A673 (cell line): ENCODE data around the gene TSHZ2. TPM values are rescaled to one million over a fixed set of nuclear protein-coding genes. Genes with fewer than 3 reads are reported as not detected.

Experiments used
- BruUV-seq: library from RNA; stranded (reverse); fragments of 400-500 nt; replicated peaks from 2 replicates; lab custom pipeline; 2021; lab: Mats Ljungman, UMichigan
- CTCF ChIA-PET: fragments of 300-600 bp; sonication (Branson Sonifier 250); formaldehyde crosslinking; loops from one replicate; lab custom pipeline; 2022; ENCODE audit warnings: antibody characterized with exemption; lab: Charles Lee
- POLR2A ChIA-PET: fragments of 300-600 bp; sonication (Branson Sonifier 250); formaldehyde crosslinking; loops from one replicate; lab custom pipeline; 2022; ENCODE audit warnings: antibody characterized with exemption; ENCODE audit not compliant: low non-redundant PET; lab: Charles Lee
- DNase-seq: peaks from one replicate; pipeline ENCODE4 v3.0.0-alpha.2; 2015; ENCODE audit warnings: low spot score
- H3K27ac ChIP-seq: fragments of 200-600 bp; sonication (generic); 2 replicates; pipeline ENCODE4 v1.5.1; 2016; ENCODE audit warnings: mixed run types, low read depth, mild to moderate bottlenecking, mixed read lengths, antibody characterized with exemption, low read length; ENCODE audit not compliant: poor library complexity, severe bottlenecking
- H3K27me3 ChIP-seq: fragments of 200-600 bp; sonication (generic); replicated peaks from 2 replicates; pipeline ENCODE4 v1.6.1; 2017; ENCODE audit warnings: mixed run types, low read depth, mild to moderate bottlenecking, mixed read lengths, antibody characterized with exemption, low read length; ENCODE audit not compliant: insufficient read depth, poor library complexity
- H3K36me3 ChIP-seq: fragments of 200-600 bp; sonication (generic); 2 replicates; pipeline ENCODE4 v1.6.1; 2016; ENCODE audit warnings: mixed run types, mild to moderate bottlenecking, mixed read lengths, antibody characterized with exemption, low read length; ENCODE audit not compliant: insufficient read depth, poor library complexity, severe bottlenecking
- H3K4me1 ChIP-seq: fragments of 200-600 bp; sonication (generic); 2 replicates; pipeline ENCODE4 v1.6.1; 2017; ENCODE audit warnings: mixed run types, mild to moderate bottlenecking, mixed read lengths, antibody characterized with exemption, low read length; ENCODE audit not compliant: insufficient read depth, poor library complexity, severe bottlenecking
- H3K4me3 ChIP-seq: fragments of 200-600 bp; sonication (generic); 2 replicates; pipeline ENCODE4 v1.5.1; 2016; ENCODE audit warnings: low read depth, mixed run types, mild to moderate bottlenecking, mixed read lengths, low read length; ENCODE audit not compliant: poor library complexity, severe bottlenecking
- H3K9me3 ChIP-seq: fragments of 200-600 bp; sonication (generic); 2 replicates; pipeline ENCODE4 v1.6.1; 2016; ENCODE audit warnings: mixed run types, low read depth, mild to moderate bottlenecking, mixed read lengths, antibody characterized with exemption, low read length; ENCODE audit not compliant: poor library complexity, severe bottlenecking
- CTCF ChIP-seq: fragments of 300-800, 200-600 bp; sonication (generic); conservative IDR thresholded peaks from 2 replicates; pipeline ENCODE4 v1.5.1; 2017; ENCODE audit warnings: low read depth, mild to moderate bottlenecking, antibody characterized with exemption, low read length, moderate library complexity, mixed read lengths
- EZH2 ChIP-seq: fragments of 200-600 bp; sonication (generic); IDR thresholded peaks from 2 replicates; pipeline ENCODE4 v1.6.1; 2017; ENCODE audit warnings: borderline replicate concordance, low read depth, mild to moderate bottlenecking, mixed read lengths, antibody characterized with exemption, low read length; ENCODE audit not compliant: poor library complexity, severe bottlenecking
- intact Hi-C: fragments of 100-400 bp; cut with micrococcal nuclease; formaldehyde crosslinking; loops from one replicate; pipeline ENCODE4 v1.10.0; 2022; ENCODE audit not compliant: unreplicated experiment
- total RNA-seq: library from RNA; stranded (reverse); gene quantifications from 2 replicates; pipeline ENCODE4 v1.2.3, GENCODE V29; 2021

Gene TSHZ2
- total RNA-seq, 1 experiment from 2014 or later = 4.1 TPM

- Histone ChIP-seq H3K4me1 (peaks cover 19% of the 10 kb centered on the region), H3K27me3 (no peaks in the 10 kb centered on the region), H3K4me3 (no peak overlapping the region), H3K27ac (peak overlapping the region; percentile 10), H3K9me3 (no peaks in the 10 kb centered on the region), H3K36me3 (no peaks in the 10 kb centered on the region)
- no TSS peak for BruUV-seq
- no peak for TF ChIP-seq EZH2
- no peak for TF ChIP-seq CTCF
- DNase-seq = no peak
- POLR2A ChIA-PET = no interaction called here
- intact Hi-C loops = no loop called here
- CTCF ChIA-PET = no interaction called here
Measured at GRCh38 chr20:53002786-53003185, 30.6 kb downstream of the TSHZ2 start.

- intact Hi-C loops = no loop called here
- BruUV-seq = no TSS peak
- peak; percentile 77 for DNase-seq
- Histone ChIP-seq H3K9me3 (no peaks in the 10 kb centered on the region), H3K4me3 (no peak overlapping the region), H3K27me3 (no peaks in the 10 kb centered on the region), H3K27ac (peak overlapping the region; percentile 10), H3K36me3 (no peaks in the 10 kb centered on the region), H3K4me1 (peaks cover 23% of the 10 kb centered on the region)
- POLR2A ChIA-PET = no interaction called here
- CTCF ChIA-PET = no interaction called here
- TF ChIP-seq EZH2 = no peak
Measured at GRCh38 chr20:53003420-53004154, 31.4 kb downstream of the TSHZ2 start.

GRCh38 chr20:53004267-53004813 is 32.2 kb downstream of the TSHZ2 start:
- Histone ChIP-seq H3K4me3 (no peak overlapping the region), H3K4me1 (peaks cover 23% of the 10 kb centered on the region), H3K27ac (no peak overlapping the region), H3K9me3 (no peaks in the 10 kb centered on the region), H3K36me3 (no peaks in the 10 kb centered on the region), H3K27me3 (no peaks in the 10 kb centered on the region)
- POLR2A ChIA-PET = no interaction called here
- CTCF ChIA-PET = no interaction called here
- intact Hi-C loops = no loop called here
- no peak for DNase-seq
- TF ChIP-seq CTCF (no peak), EZH2 (no peak)
- BruUV-seq = no TSS peak
